HG03159 (cell line): Measurements from ENCODE around the gene ABCD4.

Experiments
- ATAC-seq: cut with Tn5 transposase; IDR thresholded peaks from one replicate; pipeline ENCODE4 v1.9.1; 2021; ENCODE audit warnings: mild to moderate bottlenecking, moderate library complexity; ENCODE audit not compliant: unreplicated experiment

ABCD4 gene

GRCh38 chr14:74238974-74239847 is 63.5 kb downstream of the ABCD4 start, which contains the start of gene VSX2:
Gene VSX2, plus strand, starts transcription at chr14:74239449. Its CDS starts 113 bp downstream, at chr14:74239562.
- ATAC-seq = no peak

GRCh38 chr14:74237441-74237840 is 65.3 kb downstream of the ABCD4 start:
- no peak for ATAC-seq
